Measurements from ENCODE around the gene SDS.

GRCh38 chr12:113420996-113421595, 17.4 kb upstream of the SDS start:
- no peak for TF ChIP-seq EZH2 (IDR thresholded peaks at IDR 0.05)
- no peak for TF ChIP-seq POLR2AphosphoS5 (IDR thresholded peaks at IDR 0.05; ENCODE audit: borderline replicate concordance, low read depth, low read length)

Measured in SK-N-MC (cell line).